Body of pancreas (tissue), 4 donors: ENCODE data around the gene ZYG11B. TPM values are rescaled to one million over a fixed set of nuclear protein-coding genes. Genes with fewer than 3 reads are reported as not detected.

Experiments
- ATAC-seq: fragments of 150-250 bp; one replicate; pipeline ENCODE4 v1.9.1; 2016
- DNase-seq, 4 donors: peaks; one replicate each; pipeline ENCODE4 v3.0.0-alpha.2; 2019
- H3K27ac ChIP-seq, 4 donors: fragments of 200-600 bp; sonication (generic); 1 replicate in 3 of 4; 2 replicates in 1 of 4; pipeline versions ENCODE4 v1.5.1 to v1.6.1; 2016 to 2019; ENCODE audit warnings: mild to moderate bottlenecking in 1 of 4, mixed read lengths in 1 of 4, moderate library complexity in 1 of 4
- H3K27me3 ChIP-seq, 2 donors: fragments of 200-600 bp; sonication (generic); one replicate each; pipeline ENCODE4 v1.6.0; 2016; ENCODE audit warnings: mild to moderate bottlenecking in 1 of 2
- H3K36me3 ChIP-seq, 2 donors: fragments of 200-600 bp; sonication (generic); replicated peaks in 1 of 2; 2 replicates each; pipeline ENCODE4 v1.5.1; 2016; ENCODE audit warnings: low read depth in 2 of 2; ENCODE audit not compliant: insufficient read depth in 1 of 2
- H3K4me1 ChIP-seq: fragments of 200-600 bp; sonication (generic); one replicate; pipeline ENCODE4 v1.6.0; 2016
- H3K4me3 ChIP-seq, 2 donors: fragments of 200-600 bp; sonication (generic); 1 replicate in 1 of 2; 2 replicates in 1 of 2; pipeline ENCODE4 v1.5.1; 2016 to 2019
- H3K9me3 ChIP-seq, 3 donors: fragments of 200-600 bp; sonication (generic); 1 replicate in 2 of 3; 2 replicates in 1 of 3; pipeline ENCODE4 v1.5.1; 2016
- CTCF ChIP-seq, 7 experiments: fragments of 450-650 bp in 4 of 7; fragments of 200-600 bp in 3 of 7; sonication (generic) in 3 of 7; IDR thresholded peaks; one replicate each; pipeline ENCODE4 v1.5.1; 2016 to 2019; ENCODE audit warnings: antibody characterized with exemption in 7 of 7
- POLR2A ChIP-seq, 3 donors: fragments of 450-650 bp; IDR thresholded peaks; one replicate each; pipeline ENCODE4 v1.6.1; 2016; ENCODE audit warnings: antibody characterized with exemption in 3 of 3, mild to moderate bottlenecking in 2 of 3
- WGBS, 2 donors: methylation state at CpG; one replicate each; pipeline ENCODE4 v1.1.5; 2017; 5-methylcytosine and 5-hydroxymethylcytosine counted together
- intact Hi-C: fragments of 100-400 bp; cut with DNase I; formaldehyde crosslinking; loops from one replicate; pipeline ENCODE4 v1.15.1; 2023
- total RNA-seq, 2 donors: library from RNA; depleted of rRNA; stranded (reverse); fragments of >200 nt; gene quantifications; one replicate each; pipeline ENCODE4 v1.1.0, GENCODE V29; 2016

ZYG11B gene
- total RNA-seq, 2 donors from 2014 or later, result 16.3 to 16.5 TPM

DNA sequence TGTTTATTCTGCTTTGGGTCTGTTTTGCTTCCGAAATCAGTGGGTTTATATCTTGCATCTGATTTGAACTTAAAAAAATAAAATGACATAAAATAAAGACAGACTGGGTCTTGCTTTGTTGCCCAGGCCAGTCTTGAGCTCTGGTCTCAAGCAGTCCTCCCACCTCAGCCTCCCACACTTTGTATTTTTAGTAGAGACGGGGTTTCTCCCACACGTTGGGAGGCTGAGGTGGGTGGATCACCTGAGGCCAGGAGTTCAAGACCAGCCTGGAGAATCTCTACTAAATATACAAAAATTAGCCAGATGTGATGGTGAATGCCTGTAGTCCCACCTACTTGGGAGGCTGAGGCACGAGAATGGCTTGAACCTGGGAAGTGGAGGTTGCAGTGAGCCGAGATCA is 122.2 kb downstream of the ZYG11B start:
- Histone ChIP-seq H3K27me3 (peaks cover 0 to under 1% of the 10 kb centered on the region in 2 donors), H3K4me1 (no peaks in the 10 kb centered on the region), H3K36me3 (no peaks in the 10 kb centered on the region), H3K27ac (no peak overlapping the region), H3K4me3 (no peak overlapping the region), H3K9me3 (no peaks in the 10 kb centered on the region)
- DNase-seq (no peak), ATAC-seq (no peak)
- intact Hi-C loops, result no loop called here
- 75 to 77% methylated on average over 5 of the region's 5 CpGs for WGBS, 2 donors
- TF ChIP-seq CTCF (IDR thresholded peaks at IDR 0.05), result no peak
- TF ChIP-seq POLR2A (IDR thresholded peaks at IDR 0.05), result no peak

GRCh38 chr1:52850951-52851350 is 124.7 kb downstream of the ZYG11B start:
- no peak for TF ChIP-seq POLR2A (IDR thresholded peaks at IDR 0.05)
- TF ChIP-seq CTCF (IDR thresholded peaks at IDR 0.05), result no peak
- H3K9me3 ChIP-seq, result no peaks in the 10 kb centered on the region
- WGBS, 2 donors, result 82 to 85% methylated on average over 4 of the region's 4 CpGs
- ATAC-seq (no peak), DNase-seq (no peak)
- no peak overlapping the region for H3K27ac ChIP-seq
- H3K4me3 ChIP-seq, result no peak overlapping the region
- H3K27me3 ChIP-seq, result no peaks in the 10 kb centered on the region
- no peaks in the 10 kb centered on the region for H3K4me1 ChIP-seq
- intact Hi-C loops, result no loop called here
- H3K36me3 ChIP-seq, result no peaks in the 10 kb centered on the region

GRCh38 chr1:52852854-52853253 is 126.6 kb downstream of the ZYG11B start:
- WGBS, 2 donors, result 63 to 67% methylated on average over 2 of the region's 2 CpGs
- H3K9me3 ChIP-seq, result no peaks in the 10 kb centered on the region
- no peak overlapping the region for H3K4me3 ChIP-seq
- DNase-seq (no peak), ATAC-seq (no peak)
- intact Hi-C loops, result no loop called here
- no peaks in the 10 kb centered on the region for H3K27me3 ChIP-seq
- no peak for TF ChIP-seq CTCF (IDR thresholded peaks at IDR 0.05)
- TF ChIP-seq POLR2A (IDR thresholded peaks at IDR 0.05), result no peak
- H3K4me1 ChIP-seq, result no peaks in the 10 kb centered on the region
- H3K27ac ChIP-seq, result no peak overlapping the region
- no peaks in the 10 kb centered on the region for H3K36me3 ChIP-seq

- Histone ChIP-seq H3K4me3 (no peak overlapping the region), H3K27me3 (no peaks in the 10 kb centered on the region), H3K9me3 (no peaks in the 10 kb centered on the region), H3K27ac (no peak overlapping the region), H3K36me3 (no peaks in the 10 kb centered on the region), H3K4me1 (no peaks in the 10 kb centered on the region)
- DNase-seq (no peak), ATAC-seq (no peak)
- intact Hi-C loops, result no loop called here
- TF ChIP-seq CTCF (IDR thresholded peaks at IDR 0.05), result no peak
- TF ChIP-seq POLR2A (IDR thresholded peaks at IDR 0.05), result no peak
- 88 to 90% methylated on average over 4 of the region's 4 CpGs for WGBS, 2 donors
These were observed 129.3 kb downstream of the ZYG11B start for GRCh38 chr1:52855584-52855983.

DNA sequence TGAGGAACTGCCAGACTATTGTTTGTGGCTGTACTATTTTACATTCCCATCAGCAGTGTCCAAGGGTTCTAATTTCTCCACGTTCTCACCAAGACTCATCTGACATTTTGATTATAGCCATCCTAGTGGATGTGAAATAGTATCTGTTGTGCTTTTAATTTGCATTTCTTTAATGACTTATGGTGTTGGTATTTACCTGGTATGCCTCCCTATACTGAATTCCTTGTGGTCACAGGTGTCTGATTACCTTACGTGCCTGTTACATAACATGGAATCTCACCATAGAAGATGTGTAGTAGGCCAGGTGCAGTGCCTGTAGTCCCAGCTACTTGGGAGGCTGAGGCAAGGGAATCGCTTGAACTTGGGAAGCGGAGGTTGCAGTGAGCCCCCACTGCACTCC is 129.8 kb downstream of the ZYG11B start:
- no peak overlapping the region for H3K4me3 ChIP-seq
- 82 to 86% methylated on average over 4 of the region's 4 CpGs for WGBS, 2 donors
- H3K4me1 ChIP-seq, result no peaks in the 10 kb centered on the region
- intact Hi-C loops, result no loop called here
- H3K27ac ChIP-seq, result no peak overlapping the region
- DNase-seq, result no peak
- no peaks in the 10 kb centered on the region for H3K27me3 ChIP-seq
- TF ChIP-seq CTCF (IDR thresholded peaks at IDR 0.05) (no peak), POLR2A (IDR thresholded peaks at IDR 0.05) (no peak)
- H3K9me3 ChIP-seq, result no peaks in the 10 kb centered on the region
- no peak for ATAC-seq
- H3K36me3 ChIP-seq, result no peaks in the 10 kb centered on the region
